GM23338 (cell line): Measurements from ENCODE around the gene WSCD2. TPM values are rescaled to one million over a fixed set of nuclear protein-coding genes. Genes with fewer than 3 reads are reported as not detected.

Experiments
- ATAC-seq: fragments of 200-7000 bp; cut with Tn5 transposase; 3 replicates; pipeline ENCODE4 v1.9.1; 2020
- DNase-seq: peaks from one replicate; pipeline ENCODE4 v3.0.0-alpha.2; 2015; ENCODE audit warnings: low spot score
- H2AFZ ChIP-seq: fragments of 200-600 bp; sonication (generic); 2 replicates; pipeline ENCODE4 v1.8.0; 2016; ENCODE audit warnings: antibody characterized with exemption, mild to moderate bottlenecking, moderate library complexity
- H3F3A ChIP-seq: fragments of 200-600 bp; sonication (generic); replicated peaks from 2 replicates; pipeline ENCODE4 v1.8.0; 2017; ENCODE audit warnings: antibody characterized with exemption, mixed run types, low read depth
- H3K27ac ChIP-seq: fragments of 200-600 bp; sonication (generic); 2 replicates; pipeline ENCODE4 v1.6.1; 2016; ENCODE audit warnings: low read depth
- H3K27me3 ChIP-seq: fragments of 200-600 bp; sonication (generic); 2 replicates; pipeline ENCODE4 v1.8.0; 2016; ENCODE audit warnings: mild to moderate bottlenecking, mixed run types, moderate library complexity; ENCODE audit not compliant: insufficient read depth
- H3K36me3 ChIP-seq: fragments of 200-600 bp; sonication (generic); 2 replicates; pipeline ENCODE4 v1.8.0; 2016; ENCODE audit warnings: mild to moderate bottlenecking; ENCODE audit not compliant: insufficient read depth
- H3K4me1 ChIP-seq: fragments of 200-600 bp; sonication (generic); 2 replicates; pipeline ENCODE4 v1.8.0; 2016; ENCODE audit warnings: mild to moderate bottlenecking, moderate library complexity; ENCODE audit not compliant: insufficient read depth
- H3K4me2 ChIP-seq: fragments of 200-600 bp; sonication (generic); 2 replicates; pipeline ENCODE4 v1.7.1; 2017; ENCODE audit warnings: mixed run types
- H3K4me3 ChIP-seq: fragments of 200-600 bp; sonication (generic); 2 replicates; pipeline ENCODE4 v1.6.1; 2016; ENCODE audit warnings: mixed run types
- H3K79me2 ChIP-seq: fragments of 200-600 bp; sonication (generic); replicated peaks from 2 replicates; pipeline ENCODE4 v1.8.0; 2017; ENCODE audit warnings: mild to moderate bottlenecking; ENCODE audit not compliant: insufficient read depth
- H3K9me2 ChIP-seq: fragments of 200-600 bp; sonication (generic); 2 replicates; pipeline ENCODE4 v1.8.0; 2017; ENCODE audit not compliant: insufficient read depth
- H4K20me1 ChIP-seq: fragments of 200-600 bp; sonication (generic); replicated peaks from 2 replicates; pipeline ENCODE4 v1.8.0; 2017; ENCODE audit warnings: mild to moderate bottlenecking; ENCODE audit not compliant: insufficient read depth
- H3K27ac Mint-ChIP-seq: 2 replicates; pipeline ENCODE4 v1.8.0; 2020; ENCODE audit warnings: inconsistent platforms, mild to moderate bottlenecking, moderate library complexity, mixed read lengths
- H3K27me3 Mint-ChIP-seq: 3 replicates; pipeline ENCODE4 v1.8.0; 2022; ENCODE audit warnings: low read depth, mild to moderate bottlenecking, moderate library complexity, mixed read lengths, inconsistent platforms; ENCODE audit not compliant: insufficient read depth, poor library complexity
- H3K36me3 Mint-ChIP-seq: 3 replicates; pipeline ENCODE4 v1.8.0; 2021; ENCODE audit warnings: low read depth, mild to moderate bottlenecking, inconsistent platforms, moderate library complexity, mixed read lengths
- H3K4me1 Mint-ChIP-seq: 3 replicates; pipeline ENCODE4 v1.8.0; 2020; ENCODE audit warnings: mild to moderate bottlenecking, inconsistent platforms, mixed read lengths
- H3K4me3 Mint-ChIP-seq: 3 replicates; pipeline ENCODE4 v1.8.0; 2021; ENCODE audit warnings: moderate library complexity, mild to moderate bottlenecking, inconsistent platforms, mixed read lengths
- H3K9me3 Mint-ChIP-seq: 3 replicates; pipeline ENCODE4 v1.8.0; 2020; ENCODE audit warnings: moderate library complexity, mild to moderate bottlenecking, inconsistent platforms, mixed read lengths
- CREB1 ChIP-seq: fragments of 250-450 bp; sonication (Bioruptor Pico); IDR thresholded peaks from 2 replicates; pipeline ENCODE4 v1.5.0; 2020; ENCODE audit warnings: low read depth, mild to moderate bottlenecking, moderate library complexity
- ETS1 ChIP-seq: IDR thresholded peaks from 2 replicates; pipeline ENCODE4 v1.6.1; 2016; ENCODE audit warnings: antibody characterized with exemption
- EZH2 ChIP-seq: fragments of 200-600 bp; sonication (generic); IDR thresholded peaks from one replicate; pipeline ENCODE4 v1.8.0; 2017; ENCODE audit warnings: antibody characterized with exemption, mild to moderate bottlenecking, low read depth; ENCODE audit not compliant: unreplicated experiment
- EZH2phosphoT487 ChIP-seq: fragments of 200-600 bp; sonication (generic); IDR thresholded peaks from one replicate; pipeline ENCODE4 v1.8.1; 2018; ENCODE audit warnings: antibody characterized with exemption; ENCODE audit not compliant: unreplicated experiment
- NANOG ChIP-seq: IDR thresholded peaks from 2 replicates; pipeline ENCODE4 v1.6.1; 2016; ENCODE audit warnings: antibody characterized with exemption, borderline replicate concordance
- REST ChIP-seq: IDR thresholded peaks from one replicate; pipeline ENCODE4 v1.6.1; 2018; ENCODE audit warnings: antibody characterized with exemption; ENCODE audit not compliant: unreplicated experiment
- ZNF114 ChIP-seq: fragments of 250-450 bp; sonication (Bioruptor Pico); IDR thresholded peaks from 2 replicates; pipeline ENCODE4 v1.5.0; 2020; ENCODE audit warnings: mild to moderate bottlenecking, moderate library complexity
- ZNF331 ChIP-seq: fragments of 250-450 bp; sonication (Bioruptor Pico); IDR thresholded peaks from 2 replicates; pipeline ENCODE4 v1.5.0; 2020; ENCODE audit warnings: low read depth, mild to moderate bottlenecking, moderate library complexity
- polyA plus RNA-seq: library from polyadenylated mRNA; unstranded; fragments of >200 nt; fragmentation: Nextera tagmentation; extraction: Ambion mirVana; gene quantifications from 2 replicates; pipeline ENCODE4 v1.2.1, GENCODE V29; 2016
- total RNA-seq: library from RNA; depleted of rRNA; stranded (reverse); fragments of >200 nt; shearing (Covaris generic); gene quantifications from 2 replicates; pipeline ENCODE4 v1.2.3, GENCODE V29; 2014
- TF ChIP-seq, protein P1 (sequence below), 2 experiments: fragments of 200-600 bp in 1 of 2; sonication (generic) in 1 of 2; conservative IDR thresholded peaks; 2 replicates each; pipeline versions ENCODE4 v1.5.1 to v1.6.1; 2016 to 2017; ENCODE audit warnings: antibody characterized with exemption in 2 of 2, low read depth in 2 of 2, mild to moderate bottlenecking in 2 of 2, moderate library complexity in 1 of 2

WSCD2 gene
- total and polyA plus RNA-seq, 2 experiments from 2014 or later = 0.66 to 3.1 TPM

DNA sequence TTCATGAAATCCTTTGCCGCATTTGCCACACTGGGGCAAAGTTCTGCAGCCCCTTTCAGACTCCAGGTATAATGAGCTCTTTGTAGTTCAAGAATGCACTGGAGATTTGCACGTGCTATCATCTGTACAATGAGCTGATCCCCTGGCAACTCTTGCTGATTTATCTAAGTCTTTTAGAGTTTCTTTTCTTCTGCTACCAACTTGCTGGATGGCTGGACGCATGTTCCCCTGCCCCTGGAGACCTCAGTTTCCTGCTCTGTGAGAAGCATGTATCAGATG, 106.8 kb downstream of the WSCD2 start:
- no peaks in the 10 kb centered on the region for H3F3A ChIP-seq
- H3K4me1 ChIP-seq = peaks cover 16% of the 10 kb centered on the region
- TF ChIP-seq ZNF114 (CRISPR knock-in tag) (no peak), EZH2 (no peak), NANOG (no peak), REST (no peak)
- TF ChIP-seq, protein P1, sequence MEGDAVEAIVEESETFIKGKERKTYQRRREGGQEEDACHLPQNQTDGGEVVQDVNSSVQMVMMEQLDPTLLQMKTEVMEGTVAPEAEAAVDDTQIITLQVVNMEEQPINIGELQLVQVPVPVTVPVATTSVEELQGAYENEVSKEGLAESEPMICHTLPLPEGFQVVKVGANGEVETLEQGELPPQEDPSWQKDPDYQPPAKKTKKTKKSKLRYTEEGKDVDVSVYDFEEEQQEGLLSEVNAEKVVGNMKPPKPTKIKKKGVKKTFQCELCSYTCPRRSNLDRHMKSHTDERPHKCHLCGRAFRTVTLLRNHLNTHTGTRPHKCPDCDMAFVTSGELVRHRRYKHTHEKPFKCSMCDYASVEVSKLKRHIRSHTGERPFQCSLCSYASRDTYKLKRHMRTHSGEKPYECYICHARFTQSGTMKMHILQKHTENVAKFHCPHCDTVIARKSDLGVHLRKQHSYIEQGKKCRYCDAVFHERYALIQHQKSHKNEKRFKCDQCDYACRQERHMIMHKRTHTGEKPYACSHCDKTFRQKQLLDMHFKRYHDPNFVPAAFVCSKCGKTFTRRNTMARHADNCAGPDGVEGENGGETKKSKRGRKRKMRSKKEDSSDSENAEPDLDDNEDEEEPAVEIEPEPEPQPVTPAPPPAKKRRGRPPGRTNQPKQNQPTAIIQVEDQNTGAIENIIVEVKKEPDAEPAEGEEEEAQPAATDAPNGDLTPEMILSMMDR (conservative IDR thresholded peaks at IDR 0.05; ENCODE audit: low read depth in 2 of 2) = no peak
- Mint-ChIP-seq H3K4me1 (peaks cover 24% of the 10 kb centered on the region), H3K27me3 (peaks cover 12% of the 10 kb centered on the region), H3K9me3 (peaks cover 17% of the 10 kb centered on the region), H3K36me3 (peaks cover 12% of the 10 kb centered on the region; the same call in 2 of the 3 replicates), H3K27ac (peak overlapping the region; percentile 43), H3K4me3 (no peak overlapping the region)
- H3K9me2 ChIP-seq = no peaks in the 10 kb centered on the region
- H3K4me2 ChIP-seq = peak overlapping the region; percentile 61
- ATAC-seq = no peak
- no peaks in the 10 kb centered on the region for H4K20me1 ChIP-seq
- DNase-seq = peak; percentile 12
- H3K36me3 ChIP-seq = no peaks in the 10 kb centered on the region
- H3K27ac ChIP-seq = 0 out of 2 replicates have a peak overlapping the region, but pooled peaks have one; percentile 33
- H3K4me3 ChIP-seq = no peak overlapping the region
- peak overlapping the region; percentile 75; the same call in 1 of the 2 replicates for H2AFZ ChIP-seq
- no peaks in the 10 kb centered on the region for H3K79me2 ChIP-seq
- H3K27me3 ChIP-seq = no peaks in the 10 kb centered on the region

DNA sequence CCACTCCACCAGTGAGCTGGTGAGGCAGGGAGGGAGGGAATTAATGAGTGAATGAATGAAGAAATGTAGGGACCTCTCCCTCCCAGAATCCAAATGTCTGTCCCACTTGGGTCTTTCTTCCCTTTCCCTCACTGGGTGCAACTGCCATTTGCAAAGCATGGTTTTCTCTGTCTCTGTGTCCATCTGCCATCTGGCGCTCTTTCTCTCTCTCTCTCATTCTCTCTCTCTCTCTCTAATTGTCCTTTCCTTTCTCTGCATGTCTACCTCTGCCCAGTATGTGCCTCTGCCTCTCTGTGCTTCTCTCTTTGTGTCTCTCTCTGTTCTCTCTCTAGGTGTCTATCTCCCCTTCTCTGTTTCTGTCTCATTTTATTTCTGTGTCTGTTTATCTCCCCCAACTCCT, 107.3 kb downstream of the WSCD2 start:
- Histone ChIP-seq H3K27ac (no peak overlapping the region), H4K20me1 (no peaks in the 10 kb centered on the region), H3K4me2 (peak overlapping the region; percentile 61; the same call in 1 of the 2 replicates), H3K36me3 (no peaks in the 10 kb centered on the region), H2AFZ (0 out of 2 replicates have a peak overlapping the region, but pooled peaks have one; percentile 75), H3K9me2 (no peaks in the 10 kb centered on the region), H3K4me3 (no peak overlapping the region), H3K27me3 (no peaks in the 10 kb centered on the region), H3K79me2 (no peaks in the 10 kb centered on the region), H3K4me1 (peaks cover 16% of the 10 kb centered on the region), H3F3A (no peaks in the 10 kb centered on the region)
- Mint-ChIP-seq H3K4me3 (peak overlapping the region; percentile 14; the same call in 1 of the 3 replicates), H3K27me3 (peaks cover 12% of the 10 kb centered on the region), H3K4me1 (peaks cover 23% of the 10 kb centered on the region), H3K27ac (peak overlapping the region; percentile 43), H3K9me3 (peaks cover 17% of the 10 kb centered on the region), H3K36me3 (peaks cover 12% of the 10 kb centered on the region; the same call in 2 of the 3 replicates)
- TF ChIP-seq CREB1 (CRISPR knock-in tag) (no peak), REST (no peak), ZNF331 (no peak), EZH2phosphoT487 (no peak), ETS1 (no peak), NANOG (no peak)
- ATAC-seq = no peak
- no peak for DNase-seq
